ENCODE data around the gene EXOSC10. TPM values are rescaled to one million over a fixed set of nuclear protein-coding genes. Genes with fewer than 3 reads are reported as not detected.

Gene EXOSC10
- total and polyA plus RNA-seq, 2 of the 13 experiments (the other 11 are each of a cell fraction or from before 2014, with no cell fraction given): 48.4 to 67.6 TPM

GRCh38 chr1:11067716-11068599 lies 31.7 kb downstream of the EXOSC10 start:
- Histone ChIP-seq H3K9me3 (ENCODE audit: low read length) (no peaks in the 10 kb centered on the region), H3K4me3 (replicated peaks in 1 of 3; ENCODE audit: insufficient read depth in 1 of 3, low read depth in 2 of 3, low read length in 3 of 3) (no peak overlapping the region), H3K9ac (ENCODE audit: insufficient read depth, low read depth, low read length) (no peak overlapping the region), H3K36me3 (replicated peaks in 1 of 2; ENCODE audit: control insufficient read depth in 1 of 2, insufficient read depth in 2 of 2, low read length in 2 of 2) (peaks cover 43 to 81% of the 10 kb centered on the region in 2 experiments), H3K27me3 (ENCODE audit: control insufficient read depth in 1 of 2, insufficient read depth in 2 of 2, low read length in 2 of 2) (no peaks in the 10 kb centered on the region), H4K20me1 (ENCODE audit: insufficient read depth, low read length) (no peaks in the 10 kb centered on the region), H3K4me2 (ENCODE audit: low read depth, low read length) (no peak overlapping the region), H3K27ac (ENCODE audit: extremely low read length, insufficient read depth, low read length) (no peak overlapping the region), H3K79me2 (ENCODE audit: insufficient read depth, low read length) (no peaks in the 10 kb centered on the region), H3K4me1 (ENCODE audit: insufficient read depth, low read length) (no peaks in the 10 kb centered on the region), H2AFZ (ENCODE audit: low read length) (no peak overlapping the region)
- no peak for FAIRE-seq
- POLR2A ChIA-PET: no interaction called here
- no peak for ATAC-seq
- CTCF ChIA-PET (ENCODE audit: low intra/inter-chr PET ratio, low total read pairs): no interaction called here
- WGBS (ENCODE audit: low lambda C conversion rate): 95% methylated on average over 14 of the region's 18 CpGs
- no TSS peak for BruUV-seq (replicated peaks)
- TF ChIP-seq CCAR2 (optimal IDR thresholded peaks at IDR 0.05; ENCODE audit: low read depth, low read length) (no peak), PHF21A (CRISPR knock-in tag; IDR thresholded peaks at IDR 0.05) (no peak), PHF8 (CRISPR knock-in tag; IDR thresholded peaks at IDR 0.05) (no peak), NFAT5 (CRISPR knock-in tag; IDR thresholded peaks at IDR 0.05) (no peak), FOXA3 (CRISPR knock-in tag; IDR thresholded peaks at IDR 0.05) (no peak), ZSCAN29 (CRISPR knock-in tag; conservative IDR thresholded peaks at IDR 0.05) (no peak), CREB1 (IDR thresholded peaks at IDR 0.05) (no peak), CREB1 (CRISPR knock-in tag; IDR thresholded peaks at IDR 0.05) (no peak), ZNF276 (CRISPR knock-in tag; IDR thresholded peaks at IDR 0.05; ENCODE audit: low read depth) (no peak)
- no peak for DNase-seq (ENCODE audit: low spot score)
- in situ Hi-C loops (cut with HindIII; ENCODE audit: extremely low pct_ligation_motif_present, low pct_unique_long_range_greater_than_20kb) (no loop called here), intact Hi-C loops (cut with micrococcal nuclease; ENCODE audit: unreplicated experiment) (no loop called here)

Measured in HepG2 (cell line).